ENCODE measurements around the gene FANCC.

GRCh38 chr9:95365766-95366165, 48.3 kb upstream of the FANCC start:
- TF ChIP-seq YY1 (IDR thresholded peaks at IDR 0.05; ENCODE audit: insufficient read depth, insufficient read length) = no peak
- TF ChIP-seq SUZ12 (IDR thresholded peaks at IDR 0.05; ENCODE audit: extremely low read depth, insufficient read depth, insufficient read length) = no peak
